Measurements from ENCODE around the gene KCNQ4. TPM values are rescaled to one million over a fixed set of nuclear protein-coding genes. Genes with fewer than 3 reads are reported as not detected.

Gene KCNQ4
- total RNA-seq, 1 donor from 2014 or later = 0.85 TPM

DNA sequence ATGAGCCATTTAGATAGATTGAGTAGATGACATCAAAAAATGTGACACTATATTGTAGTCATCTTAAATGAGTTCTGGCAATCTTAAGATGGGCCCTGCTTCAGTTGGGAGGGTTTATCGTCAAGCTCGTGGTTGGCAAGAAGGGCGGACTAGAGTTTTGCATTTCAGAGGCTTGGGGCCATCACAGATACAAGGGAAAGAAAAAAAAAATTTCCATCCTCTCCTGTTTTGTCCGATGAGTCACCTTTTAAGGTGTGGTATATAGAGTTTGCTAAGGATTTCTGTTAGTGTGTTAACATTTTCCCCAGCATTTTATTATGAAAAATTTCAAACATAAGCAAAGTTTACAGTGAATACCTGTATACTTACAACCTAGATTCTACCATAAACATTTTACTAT is 31.8 kb upstream of the KCNQ4 start:
- Mint-ChIP-seq H3K27ac (no peak overlapping the region), H3K36me3 (peaks cover 32% of the 10 kb centered on the region), H3K27me3 (no peaks in the 10 kb centered on the region), H3K4me3 (no peak overlapping the region), H3K9me3 (no peaks in the 10 kb centered on the region), H3K4me1 (ENCODE audit: unreplicated experiment) (peaks cover 6% of the 10 kb centered on the region)
- TF ChIP-seq, protein P1, sequence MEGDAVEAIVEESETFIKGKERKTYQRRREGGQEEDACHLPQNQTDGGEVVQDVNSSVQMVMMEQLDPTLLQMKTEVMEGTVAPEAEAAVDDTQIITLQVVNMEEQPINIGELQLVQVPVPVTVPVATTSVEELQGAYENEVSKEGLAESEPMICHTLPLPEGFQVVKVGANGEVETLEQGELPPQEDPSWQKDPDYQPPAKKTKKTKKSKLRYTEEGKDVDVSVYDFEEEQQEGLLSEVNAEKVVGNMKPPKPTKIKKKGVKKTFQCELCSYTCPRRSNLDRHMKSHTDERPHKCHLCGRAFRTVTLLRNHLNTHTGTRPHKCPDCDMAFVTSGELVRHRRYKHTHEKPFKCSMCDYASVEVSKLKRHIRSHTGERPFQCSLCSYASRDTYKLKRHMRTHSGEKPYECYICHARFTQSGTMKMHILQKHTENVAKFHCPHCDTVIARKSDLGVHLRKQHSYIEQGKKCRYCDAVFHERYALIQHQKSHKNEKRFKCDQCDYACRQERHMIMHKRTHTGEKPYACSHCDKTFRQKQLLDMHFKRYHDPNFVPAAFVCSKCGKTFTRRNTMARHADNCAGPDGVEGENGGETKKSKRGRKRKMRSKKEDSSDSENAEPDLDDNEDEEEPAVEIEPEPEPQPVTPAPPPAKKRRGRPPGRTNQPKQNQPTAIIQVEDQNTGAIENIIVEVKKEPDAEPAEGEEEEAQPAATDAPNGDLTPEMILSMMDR (conservative IDR thresholded peaks at IDR 0.05) = no peak
- no peak for DNase-seq (ENCODE audit: extremely low spot score, unreplicated experiment)

DNA sequence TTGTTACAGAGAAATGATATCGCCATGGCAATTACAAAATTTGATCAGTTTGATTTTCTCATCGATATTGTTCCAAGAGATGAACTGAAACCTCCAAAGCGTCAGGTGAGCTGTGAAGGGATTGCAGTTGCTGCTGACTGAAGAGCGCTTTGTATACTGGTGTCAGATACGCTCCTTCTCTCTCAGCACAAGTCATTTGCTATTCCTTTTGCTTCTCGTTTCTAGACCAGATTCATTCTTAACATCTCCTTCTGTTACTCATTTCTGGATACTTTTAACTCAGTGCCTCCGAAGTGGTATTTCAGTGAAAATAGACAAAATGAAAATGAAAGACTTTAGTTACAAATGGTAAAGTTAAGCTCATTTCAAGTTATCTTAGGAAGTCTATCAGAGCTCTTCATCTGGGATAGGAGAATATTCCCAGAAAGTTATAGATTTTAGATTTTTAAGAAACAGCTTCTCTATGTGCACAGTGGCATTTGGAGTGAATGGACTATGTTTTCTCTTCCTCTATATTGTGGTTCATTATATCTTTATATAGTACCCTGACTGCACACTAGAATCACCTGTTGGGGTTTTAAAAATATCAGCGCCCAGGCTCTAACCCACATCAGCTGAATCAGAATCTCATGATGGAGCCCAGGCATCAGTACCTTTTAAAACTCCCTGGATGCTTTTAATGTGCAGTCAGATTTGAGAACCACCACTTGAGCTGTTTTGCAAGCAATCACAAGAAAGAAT is 30.3 kb upstream of the KCNQ4 start:
- Mint-ChIP-seq H3K36me3 (peaks cover 26% of the 10 kb centered on the region), H3K27ac (no peak overlapping the region), H3K27me3 (no peaks in the 10 kb centered on the region)

DNA sequence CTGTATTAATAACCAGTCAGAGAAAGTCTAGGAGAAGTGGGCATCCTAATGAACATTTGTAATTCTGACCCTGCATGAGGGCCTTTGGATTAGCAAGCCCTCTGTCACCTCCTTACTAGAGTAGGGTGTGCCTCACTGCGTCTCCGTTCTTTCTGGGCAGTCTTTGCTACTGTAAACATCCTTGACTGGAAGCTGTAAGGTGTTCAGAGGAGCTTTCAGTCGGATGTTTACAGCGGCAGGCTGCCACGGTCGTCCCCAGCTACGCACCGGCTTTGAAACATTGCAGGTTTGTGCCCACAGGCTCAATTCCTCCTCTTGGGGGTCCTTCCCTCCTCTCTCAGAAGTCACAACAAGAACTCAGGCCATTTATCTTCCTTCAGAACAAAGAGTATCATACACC is 29.4 kb upstream of the KCNQ4 start:
- TF ChIP-seq, protein P1 (conservative IDR thresholded peaks at IDR 0.05) = no peak
- Mint-ChIP-seq H3K36me3 (peaks cover 25% of the 10 kb centered on the region), H3K4me1 (ENCODE audit: unreplicated experiment) (peaks cover 4% of the 10 kb centered on the region), H3K4me3 (no peak overlapping the region), H3K27me3 (no peaks in the 10 kb centered on the region), H3K27ac (no peak overlapping the region), H3K9me3 (no peaks in the 10 kb centered on the region)
- no peak for DNase-seq (ENCODE audit: extremely low spot score, unreplicated experiment)

More for the DNA sequence above, 30.3 kb upstream of the KCNQ4 start:
- H3K9me3 Mint-ChIP-seq = no peaks in the 10 kb centered on the region
- no peak for DNase-seq (ENCODE audit: extremely low spot score, unreplicated experiment)
- H3K4me1 Mint-ChIP-seq (ENCODE audit: unreplicated experiment) = peaks cover 4% of the 10 kb centered on the region
- no peak overlapping the region for H3K4me3 Mint-ChIP-seq
- TF ChIP-seq, protein P1 (conservative IDR thresholded peaks at IDR 0.05) = no peak

DNA sequence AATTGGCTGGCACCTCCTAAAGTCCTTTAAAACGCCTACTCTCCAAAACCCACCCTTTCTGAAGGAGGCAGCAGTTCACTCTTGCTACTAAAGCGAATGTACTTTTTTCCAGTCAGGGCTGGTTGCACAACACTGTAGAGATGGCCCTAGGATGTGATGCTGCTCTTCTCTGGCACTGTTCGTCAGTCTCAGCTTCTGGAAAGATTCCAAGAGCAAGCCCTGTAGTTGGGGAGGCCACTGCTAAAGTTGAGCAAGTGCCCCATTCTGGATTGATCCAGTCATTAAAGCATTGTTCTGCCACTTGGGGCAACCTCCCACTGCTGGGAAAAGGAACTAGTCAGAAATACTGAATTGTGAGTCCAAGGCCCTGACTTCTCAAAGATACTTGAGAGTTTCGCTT is 28.5 kb upstream of the KCNQ4 start:
- no peak for DNase-seq (ENCODE audit: extremely low spot score, unreplicated experiment)
- Mint-ChIP-seq H3K27me3 (no peaks in the 10 kb centered on the region), H3K36me3 (peaks cover 29% of the 10 kb centered on the region), H3K4me3 (no peak overlapping the region), H3K9me3 (no peaks in the 10 kb centered on the region), H3K27ac (no peak overlapping the region), H3K4me1 (ENCODE audit: unreplicated experiment) (peaks cover 4% of the 10 kb centered on the region)
- TF ChIP-seq, protein P1 (conservative IDR thresholded peaks at IDR 0.05) = no peak

DNA sequence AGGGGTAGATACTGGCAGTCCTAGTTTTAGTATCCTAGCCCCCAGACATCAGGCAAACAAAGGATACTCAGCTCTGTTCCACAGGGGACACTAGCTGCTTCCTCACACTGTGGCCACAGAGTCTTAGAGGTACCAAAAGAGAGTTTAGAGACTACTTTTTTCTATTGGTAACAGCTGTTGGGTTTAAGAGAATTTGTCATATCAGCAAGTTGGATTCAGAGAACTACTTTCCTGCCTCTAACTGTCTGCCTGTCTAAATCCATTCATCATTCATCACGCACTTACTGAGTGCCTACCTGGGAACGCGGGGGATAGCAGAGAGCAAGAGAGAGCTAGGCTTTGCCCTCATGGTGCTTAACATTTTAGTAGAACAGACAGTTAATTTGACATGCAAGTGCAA is 27.1 kb upstream of the KCNQ4 start:
- Mint-ChIP-seq H3K4me1 (ENCODE audit: unreplicated experiment) (peaks cover 4% of the 10 kb centered on the region), H3K9me3 (no peaks in the 10 kb centered on the region), H3K4me3 (no peak overlapping the region), H3K27me3 (no peaks in the 10 kb centered on the region), H3K27ac (no peak overlapping the region), H3K36me3 (peaks cover 32% of the 10 kb centered on the region)
- no peak for DNase-seq (ENCODE audit: extremely low spot score, unreplicated experiment)
- TF ChIP-seq, protein P1 (conservative IDR thresholded peaks at IDR 0.05) = no peak
